SK-N-SH treated with all-trans-retinoic acid at 6 μM for 48 hours (cell line): Measurements from ENCODE around the gene KCNIP2.

ENCODE experiments used
- ARNTL ChIP-seq: fragments of 450-650 bp; formaldehyde crosslinking; IDR thresholded peaks from 2 replicates; pipeline ENCODE4 v1.5.0; 2020; ENCODE audit warnings: low read depth, mild to moderate bottlenecking, moderate library complexity, borderline replicate concordance
- CREB5 ChIP-seq: fragments of 250-450 bp; sonication (Bioruptor Pico); IDR thresholded peaks from 2 replicates; pipeline ENCODE4 v1.5.1; 2020; ENCODE audit warnings: low read depth, mild to moderate bottlenecking, moderate library complexity
- PATZ1 ChIP-seq: fragments of 250-450 bp; sonication (Bioruptor Pico); IDR thresholded peaks from 2 replicates; pipeline ENCODE4 v1.8.0; 2020; ENCODE audit warnings: mild to moderate bottlenecking, moderate library complexity, borderline replicate concordance
- TSHZ2 ChIP-seq: fragments of 250-450 bp; sonication (Bioruptor Pico); IDR thresholded peaks from 2 replicates; pipeline ENCODE4 v1.5.0; 2020; ENCODE audit warnings: mild to moderate bottlenecking, moderate library complexity
- ZFP3 ChIP-seq: fragments of 250-450 bp; sonication (Bioruptor Pico); IDR thresholded peaks from 2 replicates; pipeline ENCODE4 v1.5.0; 2020; ENCODE audit warnings: mild to moderate bottlenecking, moderate library complexity
- ZNF70 ChIP-seq: fragments of 450-650 bp; formaldehyde crosslinking; IDR thresholded peaks from 2 replicates; pipeline ENCODE4 v1.5.0; 2020; ENCODE audit warnings: mild to moderate bottlenecking, moderate library complexity

DNA sequence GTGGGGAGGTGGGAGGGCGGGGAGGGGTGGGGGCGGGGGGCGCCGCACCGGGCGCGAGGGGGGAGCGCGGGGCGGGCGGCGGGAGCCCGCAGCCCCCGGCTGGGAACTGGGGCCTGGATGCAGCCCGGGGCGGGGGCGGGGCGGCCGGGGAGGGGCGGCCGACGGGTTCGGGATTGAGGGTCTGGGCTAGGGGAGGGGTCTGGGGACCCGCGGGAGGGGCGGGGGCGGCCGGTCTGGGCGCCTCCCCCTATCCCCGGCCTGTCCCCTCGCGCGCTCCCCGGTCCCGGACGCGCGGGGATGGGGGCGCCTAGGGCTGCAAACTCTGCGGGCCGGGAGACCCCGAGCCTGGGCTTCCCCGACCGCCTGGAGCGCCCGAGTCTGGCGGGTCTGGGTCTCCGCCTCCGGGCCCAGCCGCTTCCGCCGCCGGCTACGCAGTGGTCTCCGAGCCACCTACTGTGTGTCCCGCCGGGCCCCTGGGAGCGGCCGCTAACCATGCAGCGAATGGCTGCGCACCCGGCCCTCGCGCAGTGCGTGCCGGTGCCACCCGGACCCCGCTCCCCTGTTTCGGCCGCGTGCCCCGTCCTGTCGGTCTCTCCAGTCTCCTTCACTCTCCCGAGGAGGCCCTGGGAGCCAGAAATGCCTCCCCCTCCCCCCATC, 67.3 kb downstream of the KCNIP2 start:
- TF ChIP-seq CREB5 (no peak), ZNF70 (CRISPR knock-in tag) (no peak), TSHZ2 (no peak), ZFP3 (CRISPR knock-in tag) (no peak), ARNTL (no peak), PATZ1 (CRISPR knock-in tag) (no peak)
